Progenitor cell of endocrine pancreas (in vitro differentiated cells): ENCODE measurements around the gene CALR3. TPM values are rescaled to one million over a fixed set of nuclear protein-coding genes. Genes with fewer than 3 reads are reported as not detected.

Experiments
- DNase-seq: peaks from one replicate; pipeline ENCODE4 v3.0.0; 2021; ENCODE audit warnings: low spot score; ENCODE audit not compliant: unreplicated experiment
- H3K27ac Mint-ChIP-seq: 2 replicates; pipeline ENCODE4 v1.8.0; 2021; ENCODE audit warnings: mild to moderate bottlenecking, moderate library complexity, mixed read lengths
- H3K27me3 Mint-ChIP-seq: 2 replicates; pipeline ENCODE4 v1.8.0; 2021; ENCODE audit warnings: mixed read lengths
- H3K36me3 Mint-ChIP-seq: 2 replicates; pipeline ENCODE4 v1.8.0; 2022; ENCODE audit warnings: mixed read lengths; ENCODE audit not compliant: insufficient read depth
- H3K4me1 Mint-ChIP-seq: 2 replicates; pipeline ENCODE4 v1.8.0; 2021; ENCODE audit warnings: low read depth, mixed read lengths
- H3K4me3 Mint-ChIP-seq: 2 replicates; pipeline ENCODE4 v1.8.0; 2021; ENCODE audit warnings: low read depth, mild to moderate bottlenecking, moderate library complexity, mixed read lengths
- H3K9me3 Mint-ChIP-seq: 2 replicates; pipeline ENCODE4 v1.8.0; 2021; ENCODE audit warnings: low read depth, mixed read lengths
- CTCF ChIP-seq: fragments of 200-600 bp; sonication (generic); IDR thresholded peaks from one replicate; pipeline ENCODE4 v1.5.0; 2021; ENCODE audit warnings: antibody characterized with exemption, mild to moderate bottlenecking; ENCODE audit not compliant: unreplicated experiment
- total RNA-seq: library from RNA; stranded (reverse); gene quantifications from 2 replicates; pipeline ENCODE4 v1.2.1, GENCODE V29; 2021

CALR3 gene
- total RNA-seq, 1 donor from 2014 or later, result not detected

GRCh38 chr19:16460454-16460853 lies 35.5 kb downstream of the CALR3 start:
- H3K27ac Mint-ChIP-seq, result no peak overlapping the region
- DNase-seq, result no peak
- no peak overlapping the region for H3K4me3 Mint-ChIP-seq
- no peak for TF ChIP-seq CTCF
- no peaks in the 10 kb centered on the region for H3K27me3 Mint-ChIP-seq
- peaks cover 1% of the 10 kb centered on the region for H3K36me3 Mint-ChIP-seq
- peaks cover 45% of the 10 kb centered on the region for H3K4me1 Mint-ChIP-seq
- H3K9me3 Mint-ChIP-seq, result no peaks in the 10 kb centered on the region

- peaks cover 1% of the 10 kb centered on the region for H3K36me3 Mint-ChIP-seq
- H3K27ac Mint-ChIP-seq, result peak overlapping the region; percentile 21
- no peak for TF ChIP-seq CTCF
Observed at GRCh38 chr19:16459680-16460079, 36.3 kb downstream of the CALR3 start.

GRCh38 chr19:16458391-16459341 lies 37.3 kb downstream of the CALR3 start:
- H3K27me3 Mint-ChIP-seq, result no peaks in the 10 kb centered on the region
- peaks cover 43% of the 10 kb centered on the region for H3K4me1 Mint-ChIP-seq
- H3K9me3 Mint-ChIP-seq, result no peaks in the 10 kb centered on the region
- peaks cover 1% of the 10 kb centered on the region for H3K36me3 Mint-ChIP-seq
- no peak for DNase-seq
- no peak for TF ChIP-seq CTCF
- H3K4me3 Mint-ChIP-seq, result no peak overlapping the region
- H3K27ac Mint-ChIP-seq, result peak overlapping the region; percentile 3

More at GRCh38 chr19:16459680-16460079, 36.3 kb downstream of the CALR3 start:
- H3K4me3 Mint-ChIP-seq, result no peak overlapping the region
- H3K27me3 Mint-ChIP-seq, result no peaks in the 10 kb centered on the region
- DNase-seq, result no peak
- peaks cover 43% of the 10 kb centered on the region for H3K4me1 Mint-ChIP-seq
- H3K9me3 Mint-ChIP-seq, result no peaks in the 10 kb centered on the region

- peak overlapping the region; percentile 69 for H3K27ac Mint-ChIP-seq
- no peak overlapping the region for H3K4me3 Mint-ChIP-seq
- TF ChIP-seq CTCF, result no peak
- peaks cover 37% of the 10 kb centered on the region for H3K4me1 Mint-ChIP-seq
- H3K36me3 Mint-ChIP-seq, result no peaks in the 10 kb centered on the region
- no peak for DNase-seq
- no peaks in the 10 kb centered on the region for H3K9me3 Mint-ChIP-seq
- H3K27me3 Mint-ChIP-seq, result no peaks in the 10 kb centered on the region
Observed at GRCh38 chr19:16457954-16458331, 38.0 kb downstream of the CALR3 start.

- Mint-ChIP-seq H3K4me3 (no peak overlapping the region), H3K27me3 (no peaks in the 10 kb centered on the region), H3K9me3 (no peaks in the 10 kb centered on the region), H3K4me1 (peaks cover 37% of the 10 kb centered on the region), H3K36me3 (no peaks in the 10 kb centered on the region), H3K27ac (no peak overlapping the region)
- DNase-seq, result no peak
- no peak for TF ChIP-seq CTCF
Observed at GRCh38 chr19:16457195-16457953, 38.6 kb downstream of the CALR3 start.
